ENCODE data around the gene WWOX.

WWOX gene

GRCh38 chr16:78566397-78567073 lies 467.1 kb downstream of the WWOX start:
- ATAC-seq, result no peak
- TF ChIP-seq ZNF70 (CRISPR knock-in tag; IDR thresholded peaks at IDR 0.05) (no peak), GLIS3 (CRISPR knock-in tag; IDR thresholded peaks at IDR 0.05) (no peak), BACH2 (CRISPR knock-in tag; IDR thresholded peaks at IDR 0.05; ENCODE audit: borderline replicate concordance) (no peak), ARNTL (CRISPR knock-in tag; IDR thresholded peaks at IDR 0.05; ENCODE audit: borderline replicate concordance, low read depth) (no peak), CSDC2 (CRISPR knock-in tag; IDR thresholded peaks at IDR 0.05) (no peak), TCF4 (CRISPR knock-in tag; IDR thresholded peaks at IDR 0.05; ENCODE audit: borderline replicate concordance) (no peak), ZC3H10 (CRISPR knock-in tag; IDR thresholded peaks at IDR 0.05) (no peak), ZFP30 (CRISPR knock-in tag; IDR thresholded peaks at IDR 0.05) (no peak), ESRRG (CRISPR knock-in tag; IDR thresholded peaks at IDR 0.05) (no peak), POU6F1 (CRISPR knock-in tag; IDR thresholded peaks at IDR 0.05; ENCODE audit: borderline replicate concordance, low read depth) (no peak), SNAI2 (CRISPR knock-in tag; IDR thresholded peaks at IDR 0.05) (no peak), ZFP3 (CRISPR knock-in tag; IDR thresholded peaks at IDR 0.05) (no peak), TOX (CRISPR knock-in tag; IDR thresholded peaks at IDR 0.05; ENCODE audit: borderline replicate concordance) (no peak), PATZ1 (CRISPR knock-in tag; IDR thresholded peaks at IDR 0.05; ENCODE audit: borderline replicate concordance) (no peak), RARB (CRISPR knock-in tag; IDR thresholded peaks at IDR 0.05) (no peak)
- TF ChIP-seq, protein P1, sequence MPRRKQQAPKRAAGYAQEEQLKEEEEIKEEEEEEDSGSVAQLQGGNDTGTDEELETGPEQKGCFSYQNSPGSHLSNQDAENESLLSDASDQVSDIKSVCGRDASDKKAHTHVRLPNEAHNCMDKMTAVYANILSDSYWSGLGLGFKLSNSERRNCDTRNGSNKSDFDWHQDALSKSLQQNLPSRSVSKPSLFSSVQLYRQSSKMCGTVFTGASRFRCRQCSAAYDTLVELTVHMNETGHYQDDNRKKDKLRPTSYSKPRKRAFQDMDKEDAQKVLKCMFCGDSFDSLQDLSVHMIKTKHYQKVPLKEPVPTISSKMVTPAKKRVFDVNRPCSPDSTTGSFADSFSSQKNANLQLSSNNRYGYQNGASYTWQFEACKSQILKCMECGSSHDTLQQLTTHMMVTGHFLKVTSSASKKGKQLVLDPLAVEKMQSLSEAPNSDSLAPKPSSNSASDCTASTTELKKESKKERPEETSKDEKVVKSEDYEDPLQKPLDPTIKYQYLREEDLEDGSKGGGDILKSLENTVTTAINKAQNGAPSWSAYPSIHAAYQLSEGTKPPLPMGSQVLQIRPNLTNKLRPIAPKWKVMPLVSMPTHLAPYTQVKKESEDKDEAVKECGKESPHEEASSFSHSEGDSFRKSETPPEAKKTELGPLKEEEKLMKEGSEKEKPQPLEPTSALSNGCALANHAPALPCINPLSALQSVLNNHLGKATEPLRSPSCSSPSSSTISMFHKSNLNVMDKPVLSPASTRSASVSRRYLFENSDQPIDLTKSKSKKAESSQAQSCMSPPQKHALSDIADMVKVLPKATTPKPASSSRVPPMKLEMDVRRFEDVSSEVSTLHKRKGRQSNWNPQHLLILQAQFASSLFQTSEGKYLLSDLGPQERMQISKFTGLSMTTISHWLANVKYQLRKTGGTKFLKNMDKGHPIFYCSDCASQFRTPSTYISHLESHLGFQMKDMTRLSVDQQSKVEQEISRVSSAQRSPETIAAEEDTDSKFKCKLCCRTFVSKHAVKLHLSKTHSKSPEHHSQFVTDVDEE (CRISPR knock-in tag; IDR thresholded peaks at IDR 0.05), result no peak

GRCh38 chr16:78570399-78571141 lies 471.1 kb downstream of the WWOX start:
- no peak for ATAC-seq
- TF ChIP-seq, protein P1 (CRISPR knock-in tag; IDR thresholded peaks at IDR 0.05), result no peak
- no peak for TF ChIP-seq ZNF70 (CRISPR knock-in tag; IDR thresholded peaks at IDR 0.05)
- TF ChIP-seq ISL1 (CRISPR knock-in tag; IDR thresholded peaks at IDR 0.05), result no peak
- TF ChIP-seq ZNF8 (CRISPR knock-in tag; IDR thresholded peaks at IDR 0.05), result no peak
- TF ChIP-seq SNAI2 (CRISPR knock-in tag; IDR thresholded peaks at IDR 0.05), result no peak
- no peak for TF ChIP-seq ZNF565 (CRISPR knock-in tag; conservative IDR thresholded peaks at IDR 0.05; ENCODE audit: low read depth)
- TF ChIP-seq PPARA (CRISPR knock-in tag; IDR thresholded peaks at IDR 0.05; ENCODE audit: borderline replicate concordance), result no peak
- no peak for TF ChIP-seq ZC3H10 (CRISPR knock-in tag; IDR thresholded peaks at IDR 0.05)
- TF ChIP-seq TCF4 (CRISPR knock-in tag; IDR thresholded peaks at IDR 0.05; ENCODE audit: borderline replicate concordance), result no peak
- TF ChIP-seq CSDC2 (CRISPR knock-in tag; IDR thresholded peaks at IDR 0.05), result no peak
- no peak for TF ChIP-seq ZFP30 (CRISPR knock-in tag; IDR thresholded peaks at IDR 0.05)
- TF ChIP-seq POU6F1 (CRISPR knock-in tag; IDR thresholded peaks at IDR 0.05; ENCODE audit: borderline replicate concordance, low read depth), result no peak
- no peak for TF ChIP-seq RARB (CRISPR knock-in tag; IDR thresholded peaks at IDR 0.05)
- no peak for TF ChIP-seq ARNTL (CRISPR knock-in tag; IDR thresholded peaks at IDR 0.05; ENCODE audit: borderline replicate concordance, low read depth)

Data from SK-N-SH treated with all-trans-retinoic acid at 6 μM for 48 hours (cell line).